Activated CD4-positive, alpha-beta T cell treated with anti-CD3 and anti-CD28 coated beads, Interleukin-2, amount 10 ng/mL, durations not matched to agents 24 days and 14 days (primary cell): ENCODE measurements around the gene RBBP4. TPM values are rescaled to one million over a fixed set of nuclear protein-coding genes. Genes with fewer than 3 reads are reported as not detected.
"Not testable (repeated sequence)": the region's sequence is repeated elsewhere in the genome, so short reads cannot be mapped to it uniquely, and the experiment has no call there.

Experiments used
- DNase-seq: peaks from one replicate; pipeline ENCODE4 v3.0.0; 2022
- H3K27ac Mint-ChIP-seq: one replicate; pipeline ENCODE4 v1.8.0; 2022; ENCODE audit warnings: mild to moderate bottlenecking, mixed read lengths
- H3K27me3 Mint-ChIP-seq: one replicate; pipeline ENCODE4 v1.8.0; 2022; ENCODE audit warnings: mixed read lengths
- H3K36me3 Mint-ChIP-seq: one replicate; pipeline ENCODE4 v1.8.0; 2022; ENCODE audit warnings: low read depth, mild to moderate bottlenecking, mixed read lengths
- H3K4me1 Mint-ChIP-seq: one replicate; pipeline ENCODE4 v1.8.0; 2021; ENCODE audit warnings: mixed read lengths
- H3K4me3 Mint-ChIP-seq: one replicate; pipeline ENCODE4 v1.8.0; 2022; ENCODE audit warnings: mild to moderate bottlenecking, moderate library complexity, mixed read lengths
- H3K9me3 Mint-ChIP-seq: one replicate; pipeline ENCODE4 v1.8.0; 2021; ENCODE audit warnings: mixed read lengths
- intact Hi-C: fragments of 100-400 bp; cut with micrococcal nuclease; formaldehyde crosslinking; loops from one replicate; pipeline ENCODE4 v1.15.1; 2023
- total RNA-seq: library from RNA; stranded (reverse); gene quantifications from 2 replicates; pipeline ENCODE4 v1.2.3, GENCODE V29; 2022

The RBBP4 gene
- total RNA-seq, 1 donor from 2014 or later = 329 TPM

DNA sequence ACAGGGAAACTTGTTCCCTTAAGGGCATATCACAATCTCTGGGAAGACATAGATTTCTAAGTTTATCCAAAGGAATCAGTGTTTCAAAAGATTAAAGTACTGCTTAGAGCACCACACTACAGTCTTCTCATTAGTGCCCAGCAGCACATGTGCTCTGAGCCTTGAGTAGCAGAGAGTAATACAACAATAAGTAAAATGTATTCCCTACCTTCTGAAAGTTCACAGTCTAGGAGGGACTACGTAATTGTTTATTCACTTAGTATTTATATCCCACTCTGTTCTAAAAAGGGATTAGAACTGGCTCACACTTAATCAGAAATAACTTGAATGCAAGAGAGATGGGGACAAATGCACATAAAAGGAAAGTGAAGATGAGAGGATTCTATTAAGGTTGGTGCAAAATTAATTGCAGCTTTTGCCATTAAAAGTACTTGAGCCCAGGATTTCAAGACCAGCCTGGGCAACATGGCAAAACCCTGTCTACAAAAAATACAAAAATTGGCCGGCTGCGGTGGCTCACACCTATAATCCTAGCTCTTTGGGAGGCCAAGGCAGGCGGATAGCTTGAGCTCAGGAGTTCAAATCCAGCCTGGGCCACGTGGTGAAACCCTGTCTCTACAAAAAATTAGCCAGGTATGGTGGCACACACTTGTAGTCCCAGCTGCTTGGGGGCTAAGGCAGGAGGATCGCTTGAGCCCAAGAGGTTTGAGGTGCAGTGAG is 42.6 kb downstream of the RBBP4 start:
- H3K4me1 Mint-ChIP-seq = peaks cover 12% of the 10 kb centered on the region
- intact Hi-C loops = no loop called here
- DNase-seq = no peak
- H3K27ac Mint-ChIP-seq = no peak overlapping the region
- H3K27me3 Mint-ChIP-seq = no peaks in the 10 kb centered on the region
- H3K9me3 Mint-ChIP-seq = no peaks in the 10 kb centered on the region
- no peak overlapping the region for H3K4me3 Mint-ChIP-seq
- H3K36me3 Mint-ChIP-seq = no peaks in the 10 kb centered on the region

- Mint-ChIP-seq H3K27ac (peak overlapping the region; percentile 54), H3K36me3 (no peaks in the 10 kb centered on the region), H3K9me3 (no peaks in the 10 kb centered on the region), H3K27me3 (peaks cover 6% of the 10 kb centered on the region), H3K4me3 (no peak overlapping the region), H3K4me1 (peaks cover 12% of the 10 kb centered on the region)
- intact Hi-C loops = no loop called here
- no peak for DNase-seq
These were observed 44.3 kb downstream of the RBBP4 start for GRCh38 chr1:32695098-32695904.

GRCh38 chr1:32696041-32696440 is 45.0 kb downstream of the RBBP4 start:
- peaks cover 10% of the 10 kb centered on the region for H3K27me3 Mint-ChIP-seq
- no peaks in the 10 kb centered on the region for H3K36me3 Mint-ChIP-seq
- H3K4me1 Mint-ChIP-seq = peaks cover 12% of the 10 kb centered on the region
- H3K27ac Mint-ChIP-seq = no peak overlapping the region
- no peak overlapping the region for H3K4me3 Mint-ChIP-seq
- no peak for DNase-seq
- intact Hi-C loops = no loop called here
- H3K9me3 Mint-ChIP-seq = no peaks in the 10 kb centered on the region

- H3K27ac Mint-ChIP-seq, DNase-seq, H3K9me3 Mint-ChIP-seq, H3K36me3 Mint-ChIP-seq, intact Hi-C loops, H3K4me3 Mint-ChIP-seq: not testable (repeated sequence)
- H3K27me3 Mint-ChIP-seq = peaks cover 18% of the 10 kb centered on the region
- peaks cover 14% of the 10 kb centered on the region for H3K4me1 Mint-ChIP-seq
These were observed 46.0 kb downstream of the RBBP4 start for GRCh38 chr1:32696996-32697395.

- Mint-ChIP-seq H3K27me3 (peaks cover 39% of the 10 kb centered on the region), H3K9me3 (no peaks in the 10 kb centered on the region), H3K36me3 (peaks cover 3% of the 10 kb centered on the region), H3K4me1 (peaks cover 9% of the 10 kb centered on the region), H3K27ac (no peak overlapping the region), H3K4me3 (peak overlapping the region; percentile 59)
- DNase-seq = no peak
- intact Hi-C loops = no loop called here
These were observed 50.5 kb downstream of the RBBP4 start for GRCh38 chr1:32701421-32701911.

DNA sequence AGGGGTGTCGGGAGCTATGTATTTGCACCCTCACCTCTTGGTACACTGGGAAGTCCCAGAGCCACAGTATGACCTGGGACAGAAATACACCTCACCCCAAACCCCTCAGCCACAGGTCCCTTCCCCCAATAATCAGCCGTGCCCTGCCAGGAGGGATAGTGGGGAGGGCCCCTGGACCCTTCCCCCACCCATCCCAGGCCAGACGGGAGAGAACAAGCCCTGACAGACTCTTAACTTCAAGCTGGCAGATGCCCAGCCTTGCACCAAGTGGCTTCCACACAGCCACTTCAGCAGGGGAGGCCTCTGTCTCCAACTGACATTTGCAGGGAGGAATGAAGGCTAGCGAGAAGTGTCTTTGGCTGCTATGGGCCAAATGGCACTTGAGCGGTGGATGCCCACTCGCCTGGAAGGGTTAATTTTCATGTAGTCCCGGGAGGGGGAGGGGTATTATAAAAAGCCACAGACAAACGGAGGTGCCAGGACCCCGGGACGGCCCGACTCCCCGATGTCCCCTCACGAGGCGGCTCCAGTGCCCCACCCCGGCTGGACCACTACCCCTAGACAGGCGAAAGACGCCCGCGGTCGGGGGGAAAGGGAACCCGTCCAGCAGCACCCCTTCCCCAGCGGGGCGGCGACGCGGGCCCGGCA is 51.1 kb downstream of the RBBP4 start:
- no peak for DNase-seq
- H3K36me3 Mint-ChIP-seq = peaks cover 3% of the 10 kb centered on the region
- H3K9me3 Mint-ChIP-seq = no peaks in the 10 kb centered on the region
- peaks cover 39% of the 10 kb centered on the region for H3K27me3 Mint-ChIP-seq
- peaks cover 9% of the 10 kb centered on the region for H3K4me1 Mint-ChIP-seq
- intact Hi-C loops = no loop called here
- no peak overlapping the region for H3K27ac Mint-ChIP-seq
- peak overlapping the region; percentile 59 for H3K4me3 Mint-ChIP-seq

GRCh38 chr1:32702599-32703478 is 51.8 kb downstream of the RBBP4 start, which contains the start of gene SYNC:
SYNC (minus strand) TSS chr1:32702770; CDS start chr1:32702660, 110 bp downstream.
- no peaks in the 10 kb centered on the region for H3K9me3 Mint-ChIP-seq
- H3K4me1 Mint-ChIP-seq = peaks cover 9% of the 10 kb centered on the region
- DNase-seq = peak; percentile 77
- H3K4me3 Mint-ChIP-seq = peak within 1 kb of the TSS; percentile 59
- intact Hi-C loops = no loop called here
- H3K27me3 Mint-ChIP-seq = peaks cover 42% of the 10 kb centered on the region
- peaks cover 3% of the 10 kb centered on the region for H3K36me3 Mint-ChIP-seq
- no peak within 1 kb of the TSS for H3K27ac Mint-ChIP-seq

DNA sequence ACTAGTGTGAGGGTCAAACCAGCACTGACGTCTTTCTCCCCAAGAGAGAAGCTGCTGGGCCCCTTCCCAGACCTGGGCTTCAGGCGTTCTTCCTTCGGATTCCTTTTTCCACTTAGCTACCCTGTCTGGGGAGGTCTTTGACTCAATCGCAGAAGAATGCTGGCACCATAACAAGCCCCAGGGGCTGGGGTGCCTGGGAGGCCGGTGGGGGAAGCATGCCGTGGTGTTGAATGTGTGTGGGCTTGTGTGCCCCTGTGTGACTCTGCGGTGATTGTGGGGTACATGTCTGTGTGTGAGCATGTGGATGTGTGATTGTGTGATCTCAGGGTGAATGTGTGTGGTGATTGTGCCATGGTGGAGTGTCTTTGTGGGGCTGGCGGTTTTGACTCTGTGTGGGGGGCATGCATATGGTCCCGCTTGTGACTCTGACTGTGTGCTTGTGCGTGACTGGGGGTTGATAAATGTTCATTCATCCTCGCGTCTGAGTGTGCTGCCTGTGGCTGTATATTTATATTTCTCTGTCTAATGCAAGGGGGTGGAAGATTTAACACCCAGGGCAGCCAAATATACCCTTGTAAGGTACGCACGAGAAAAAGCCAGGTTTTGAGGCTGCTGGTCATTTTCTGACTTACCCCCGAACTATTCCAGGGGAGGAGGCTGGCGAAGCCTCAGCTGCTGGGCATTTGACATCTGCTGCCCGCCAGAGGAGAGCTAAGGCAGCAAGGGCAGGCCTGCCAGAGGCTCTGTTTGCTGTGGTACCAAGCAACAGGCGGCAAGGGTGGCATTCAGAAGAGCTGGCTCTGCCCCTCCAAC is 52.7 kb downstream of the RBBP4 start:
- Mint-ChIP-seq H3K27me3 (peaks cover 42% of the 10 kb centered on the region), H3K4me3 (peak overlapping the region; percentile 17), H3K27ac (no peak overlapping the region), H3K9me3 (no peaks in the 10 kb centered on the region), H3K36me3 (peaks cover 3% of the 10 kb centered on the region), H3K4me1 (peaks cover 9% of the 10 kb centered on the region)
- intact Hi-C loops = no loop called here
- DNase-seq = no peak

DNA sequence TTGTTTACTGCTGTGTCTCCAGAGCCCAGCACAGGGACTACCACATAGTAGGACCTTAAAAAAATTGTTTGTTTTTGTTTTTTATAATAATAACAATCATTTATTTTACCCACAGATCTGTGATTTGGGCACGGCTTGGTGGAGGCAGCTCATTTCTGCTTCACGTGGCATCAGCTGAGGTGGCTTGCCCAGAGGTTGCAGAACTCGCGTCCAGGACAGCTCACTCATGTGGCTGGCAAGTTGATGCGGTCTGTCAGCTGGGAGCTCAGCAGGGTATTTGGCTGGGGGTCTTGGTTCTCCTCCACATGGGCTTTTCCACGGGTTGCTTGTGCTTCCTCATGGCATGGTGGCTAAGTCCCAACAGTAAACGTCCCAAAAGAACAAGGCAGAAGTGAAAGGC is 54.5 kb downstream of the RBBP4 start:
- Mint-ChIP-seq H3K36me3 (peaks cover 3% of the 10 kb centered on the region), H3K9me3 (no peaks in the 10 kb centered on the region), H3K4me3 (no peak overlapping the region), H3K4me1 (peaks cover 9% of the 10 kb centered on the region), H3K27ac (no peak overlapping the region), H3K27me3 (peaks cover 35% of the 10 kb centered on the region)
- DNase-seq = no peak
- intact Hi-C loops = no loop called here

DNA sequence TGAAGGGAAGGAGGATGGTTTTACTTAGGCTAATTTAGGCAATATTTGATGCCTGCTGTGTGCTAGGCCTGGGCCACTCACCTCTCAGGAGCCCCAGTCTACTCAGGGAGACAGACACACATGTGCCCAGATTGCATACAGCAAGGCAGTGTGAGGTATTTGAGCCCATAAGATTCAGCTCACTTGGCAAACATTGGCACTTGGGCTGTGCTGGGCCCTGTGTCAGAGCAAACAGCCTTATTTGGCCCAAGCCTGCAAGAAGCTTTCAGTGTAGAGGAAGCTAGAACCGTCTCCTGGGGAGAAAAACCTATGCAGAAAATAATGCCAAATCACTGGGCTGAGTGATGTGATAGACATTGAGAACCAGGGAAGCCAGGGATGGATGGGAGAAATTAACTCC is 55.5 kb downstream of the RBBP4 start:
- Mint-ChIP-seq H3K4me3 (no peak overlapping the region), H3K9me3 (no peaks in the 10 kb centered on the region), H3K4me1 (peaks cover 9% of the 10 kb centered on the region), H3K36me3 (peaks cover 3% of the 10 kb centered on the region), H3K27ac (no peak overlapping the region), H3K27me3 (peaks cover 29% of the 10 kb centered on the region)
- intact Hi-C loops = no loop called here
- DNase-seq = no peak

DNA sequence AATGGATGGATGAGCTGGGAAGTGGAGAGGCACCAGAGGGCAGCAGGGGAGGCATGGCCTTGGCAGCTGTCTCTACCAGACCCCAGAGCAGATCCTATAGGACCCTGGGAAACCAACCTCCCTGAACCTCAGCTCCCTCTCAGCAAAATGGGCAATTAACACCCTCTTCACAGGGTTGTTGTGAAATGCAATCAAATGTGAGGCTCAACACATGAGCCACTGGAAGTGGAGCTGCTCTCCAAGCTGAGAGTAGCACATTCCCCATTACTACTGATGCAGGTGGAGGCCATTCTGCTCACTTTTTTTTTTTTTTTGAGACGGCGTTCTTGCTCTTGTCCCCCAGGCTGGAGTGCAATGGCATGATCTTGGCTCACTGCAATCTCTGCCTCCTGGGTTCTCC is 58.1 kb downstream of the RBBP4 start:
- Mint-ChIP-seq H3K4me1 (peaks cover 2% of the 10 kb centered on the region), H3K27me3 (peaks cover 15% of the 10 kb centered on the region), H3K27ac (no peak overlapping the region), H3K4me3 (no peak overlapping the region), H3K9me3 (no peaks in the 10 kb centered on the region), H3K36me3 (no peaks in the 10 kb centered on the region)
- DNase-seq = no peak
- intact Hi-C loops = no loop called here

- Mint-ChIP-seq H3K4me1 (peaks cover 2% of the 10 kb centered on the region), H3K4me3 (no peak overlapping the region), H3K27me3 (peaks cover 11% of the 10 kb centered on the region), H3K9me3 (no peaks in the 10 kb centered on the region), H3K27ac (no peak overlapping the region), H3K36me3 (no peaks in the 10 kb centered on the region)
- intact Hi-C loops = no loop called here
- no peak for DNase-seq
These were observed 58.5 kb downstream of the RBBP4 start for GRCh38 chr1:32709476-32709875.
